Stimulated activated CD4-positive, alpha-beta T cell treated with anti-CD3 and anti-CD28 coated beads, Interleukin-2, amount 100 ng/mL, for 48 hours (primary cell): Measurements from ENCODE around the gene VN1R5.
"Not testable (repeated sequence)": the region's sequence is repeated elsewhere in the genome, so short reads cannot be mapped to it uniquely, and the experiment has no call there.

Source experiments
- DNase-seq, 2 donors: peaks; one replicate each; pipeline ENCODE4 v3.0.0-alpha.2; 2020

Gene VN1R5

DNA sequence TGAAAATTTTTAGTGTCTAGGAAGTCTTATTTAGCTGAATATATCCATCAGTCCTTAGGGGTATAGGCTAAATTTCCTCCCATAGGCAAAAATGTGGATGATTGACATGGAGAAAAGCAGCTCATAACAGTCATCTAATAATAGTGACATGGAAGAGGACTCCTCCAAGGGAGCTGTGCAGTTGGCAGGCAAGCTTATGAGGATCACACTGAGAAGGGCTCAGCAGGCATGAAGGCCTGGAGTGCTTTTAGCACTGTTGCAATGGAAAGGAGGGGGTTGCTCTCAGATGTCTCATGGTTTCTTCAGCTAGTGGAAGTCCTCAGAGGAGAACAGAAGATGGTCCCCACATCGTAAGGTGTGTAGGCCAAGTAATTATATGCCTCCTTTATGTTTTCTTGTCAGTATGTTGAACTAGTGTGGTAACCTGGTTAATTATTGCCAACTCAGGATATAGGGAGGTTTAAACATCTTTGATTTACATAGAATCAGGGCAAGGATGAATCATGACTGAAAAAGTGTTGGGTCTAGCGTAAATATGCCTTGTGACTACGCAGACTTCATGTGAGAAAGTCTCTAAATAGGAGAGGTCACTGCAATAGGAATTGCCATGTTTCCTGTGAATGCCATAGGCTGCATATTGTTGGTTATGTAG, 18.9 kb downstream of the VN1R5 start:
- DNase-seq, result no peak

DNA sequence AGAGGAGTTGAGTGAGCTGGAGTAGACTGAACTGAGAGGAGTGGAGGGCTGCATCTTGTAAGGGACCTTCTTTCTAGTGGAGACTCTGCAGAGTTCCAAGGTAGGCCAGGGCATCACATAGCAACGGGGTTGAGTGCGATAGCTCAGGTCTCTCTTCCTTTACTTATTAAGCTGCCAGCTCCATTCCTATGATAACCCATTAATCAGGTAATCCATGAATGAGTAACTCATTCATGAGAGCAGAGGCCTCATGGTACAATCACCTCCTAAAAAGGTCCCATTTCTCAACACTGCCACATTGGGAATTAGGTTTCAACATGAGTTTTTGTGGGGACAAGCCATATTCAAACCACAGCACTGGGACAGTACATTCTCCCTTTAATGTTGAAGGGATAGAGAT, 21.3 kb downstream of the VN1R5 start:
- no peak for DNase-seq

DNA sequence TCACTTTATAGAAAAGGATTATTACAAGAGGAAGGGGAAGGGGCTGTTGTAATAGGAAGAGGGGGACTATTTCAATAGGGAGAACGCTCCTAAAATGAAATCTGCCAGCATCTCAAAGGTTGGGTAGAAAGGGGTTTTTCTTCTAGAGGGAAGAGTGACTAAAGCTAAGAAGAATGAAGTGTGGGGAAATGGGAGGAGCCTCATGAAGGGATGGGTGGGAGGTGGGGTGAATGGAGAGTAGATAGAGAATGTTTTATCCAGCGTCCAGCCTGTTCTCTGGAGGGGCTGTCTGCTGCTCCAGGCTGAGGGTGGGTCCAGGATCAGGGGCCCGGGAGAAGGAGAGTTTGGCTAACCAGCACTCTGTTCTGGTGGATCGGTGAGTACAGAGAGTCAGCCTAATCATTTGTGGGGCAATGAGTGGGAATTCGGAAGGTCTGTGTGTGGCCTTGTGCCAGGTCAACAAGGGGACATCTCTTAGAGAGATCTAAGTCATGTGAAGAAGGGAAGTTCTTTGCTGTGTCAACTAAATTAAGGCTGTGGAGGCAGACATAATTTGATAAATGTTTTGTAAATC, 25.2 kb downstream of the VN1R5 start:
- no peak for DNase-seq

GRCh38 chr1:247286134-247286670, 30.3 kb downstream of the VN1R5 start:
- no peak for DNase-seq

GRCh38 chr1:247287460-247287859, 31.6 kb downstream of the VN1R5 start:
- DNase-seq, result no peak

DNA sequence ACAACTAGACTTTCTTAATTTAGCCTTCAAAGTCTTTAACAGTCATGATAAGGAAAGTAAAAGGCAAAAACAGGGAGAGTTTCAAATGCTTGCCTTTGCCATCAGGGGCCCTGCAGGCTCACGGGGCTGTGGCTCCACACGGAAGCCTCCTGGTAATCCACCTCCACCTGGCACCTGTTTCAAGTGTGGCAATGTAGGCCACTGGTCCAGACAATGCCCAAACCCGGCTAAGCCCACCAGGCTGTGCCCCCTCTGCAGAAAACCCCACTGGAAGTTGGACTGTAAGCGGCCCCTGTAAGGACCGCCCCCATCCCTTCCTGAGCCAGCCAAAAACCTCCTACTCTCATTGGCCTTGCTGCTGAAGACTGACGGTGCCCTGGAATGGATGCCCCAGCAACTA, 32.5 kb downstream of the VN1R5 start:
- DNase-seq, result no peak

DNA sequence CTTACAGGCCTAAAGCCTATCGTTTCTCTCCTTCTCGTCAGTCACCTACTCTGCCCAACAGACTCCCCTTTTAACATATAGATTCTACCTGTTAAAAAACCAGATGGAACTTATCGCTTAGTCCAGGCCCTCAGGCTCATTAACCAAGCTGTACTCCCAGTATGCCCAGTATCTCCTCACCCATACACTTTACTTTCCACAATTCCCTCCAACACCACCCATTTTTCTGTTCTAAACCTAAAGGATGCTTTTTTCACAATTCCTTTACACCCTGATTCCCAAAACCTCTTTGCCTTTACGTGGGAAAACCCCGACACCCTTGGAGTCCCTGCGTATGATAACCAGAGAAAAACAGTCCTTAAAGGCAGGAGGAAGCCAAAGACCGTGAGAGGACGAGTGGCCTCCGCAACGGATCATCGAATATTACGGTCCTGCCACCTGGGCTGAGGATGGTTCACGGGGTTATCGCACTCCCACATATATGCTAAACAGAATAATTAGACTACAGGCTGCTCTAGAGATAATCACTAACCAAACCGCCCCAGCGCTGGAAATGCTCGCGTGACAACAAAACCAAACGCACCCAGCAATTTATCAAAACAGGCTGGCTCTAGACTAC, 33.5 kb downstream of the VN1R5 start:
- not testable (repeated sequence) for DNase-seq

GRCh38 chr1:247290576-247290975, 34.7 kb downstream of the VN1R5 start:
- DNase-seq, result no peak

GRCh38 chr1:247291161-247291560, 35.3 kb downstream of the VN1R5 start:
- DNase-seq, result no peak

DNA sequence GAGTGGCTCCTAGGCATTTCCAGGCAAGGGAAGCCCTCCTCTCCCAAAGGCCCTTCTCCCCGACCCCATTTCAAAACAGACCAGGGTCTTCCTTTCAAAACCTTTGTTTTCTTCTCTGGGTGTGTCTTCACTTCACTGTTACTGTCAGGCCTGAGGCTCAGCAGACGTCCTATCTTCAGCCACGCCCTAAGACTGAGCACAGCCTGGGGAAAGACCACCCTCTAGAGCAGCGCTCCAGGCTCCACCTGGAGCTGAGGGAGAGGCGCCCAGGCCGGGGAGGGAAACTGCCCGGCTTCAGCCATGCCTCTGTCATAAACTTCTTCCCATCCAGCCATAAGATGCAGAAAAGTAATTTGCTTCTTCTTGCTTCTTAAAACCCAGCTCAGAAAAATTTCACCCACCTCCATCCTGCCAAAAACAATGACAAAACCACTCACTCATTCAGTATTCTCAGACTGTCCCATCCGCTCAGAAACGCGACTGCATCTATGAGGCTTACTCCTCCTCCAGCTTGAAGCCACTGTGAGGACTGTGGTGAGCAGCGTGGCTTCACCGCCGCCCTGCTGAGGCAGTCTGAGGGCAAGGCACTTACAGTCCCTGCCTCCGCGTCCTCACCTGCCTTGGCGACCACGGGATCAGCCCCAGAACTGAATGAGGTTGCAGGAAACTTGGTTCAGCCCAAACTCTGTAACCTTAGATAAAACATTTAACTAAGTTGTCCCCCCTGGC, 36.1 kb downstream of the VN1R5 start:
- no peak for DNase-seq

- DNase-seq, result no peak
Observed at GRCh38 chr1:247293047-247293446, 37.2 kb downstream of the VN1R5 start.

- no peak for DNase-seq
Observed at GRCh38 chr1:247294282-247294681, 38.4 kb downstream of the VN1R5 start.

- no peak for DNase-seq
Observed at GRCh38 chr1:247295274-247295684, 39.4 kb downstream of the VN1R5 start.

DNA sequence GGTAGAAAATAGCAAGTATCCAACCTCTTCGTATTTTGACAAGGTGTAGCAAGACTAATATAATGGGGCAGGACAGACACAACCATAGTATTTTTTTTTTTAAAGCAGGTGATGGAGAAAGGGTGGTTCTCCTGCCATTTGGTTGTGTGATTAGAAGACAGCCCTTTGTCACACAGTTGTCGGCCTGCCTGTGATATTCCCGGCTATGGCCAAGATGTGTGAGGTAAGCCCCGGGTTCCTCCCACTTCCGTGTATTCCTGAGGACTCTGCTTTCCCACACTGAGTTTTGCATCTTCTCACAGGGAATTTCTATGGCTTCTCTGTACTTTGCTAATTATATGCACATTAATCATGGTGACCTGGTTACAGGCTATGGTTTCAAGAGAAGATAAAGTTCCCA, 39.9 kb downstream of the VN1R5 start:
- no peak for DNase-seq

- no peak for DNase-seq
Observed at GRCh38 chr1:247296599-247297180, 40.8 kb downstream of the VN1R5 start.

- DNase-seq, result no peak
Observed at GRCh38 chr1:247297263-247298123, 41.6 kb downstream of the VN1R5 start.

- DNase-seq, result no peak
Observed at GRCh38 chr1:247298124-247298481, 42.2 kb downstream of the VN1R5 start.

DNA sequence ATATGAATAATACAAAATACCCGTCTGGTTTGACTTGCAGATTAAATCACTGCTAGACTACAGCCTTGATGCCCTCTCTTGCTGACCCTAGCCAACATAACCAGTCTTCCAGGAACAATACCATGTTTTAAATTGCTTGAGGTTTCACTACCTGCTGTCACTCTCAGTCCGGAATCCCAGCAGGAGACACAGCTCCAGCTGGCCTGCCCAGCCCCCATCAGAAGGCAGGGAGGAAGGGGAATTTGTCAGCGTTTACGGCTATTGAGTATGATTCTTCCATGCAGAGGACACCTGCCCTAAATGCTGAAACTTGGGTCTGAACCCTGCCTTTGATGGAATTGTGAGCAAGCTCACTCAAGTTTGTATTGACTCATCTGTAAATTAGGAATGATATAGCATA, 42.8 kb downstream of the VN1R5 start:
- DNase-seq, result no peak

- no peak for DNase-seq
Observed at GRCh38 chr1:247299723-247300381, 44.0 kb downstream of the VN1R5 start.

GRCh38 chr1:247300491-247301175, 44.8 kb downstream of the VN1R5 start:
- no peak for DNase-seq

GRCh38 chr1:247301176-247301540, 45.3 kb downstream of the VN1R5 start:
- no peak for DNase-seq
